ENCODE data around the gene FKBP8. TPM values are rescaled to one million over a fixed set of nuclear protein-coding genes. Genes with fewer than 3 reads are reported as not detected.
"Not testable (repeated sequence)": the region's sequence is repeated elsewhere in the genome, so short reads cannot be mapped to it uniquely, and the experiment has no call there.

The FKBP8 gene
- polyA plus RNA-seq, result 100 to 1,000 TPM; 175 to 269 TPM

DNA sequence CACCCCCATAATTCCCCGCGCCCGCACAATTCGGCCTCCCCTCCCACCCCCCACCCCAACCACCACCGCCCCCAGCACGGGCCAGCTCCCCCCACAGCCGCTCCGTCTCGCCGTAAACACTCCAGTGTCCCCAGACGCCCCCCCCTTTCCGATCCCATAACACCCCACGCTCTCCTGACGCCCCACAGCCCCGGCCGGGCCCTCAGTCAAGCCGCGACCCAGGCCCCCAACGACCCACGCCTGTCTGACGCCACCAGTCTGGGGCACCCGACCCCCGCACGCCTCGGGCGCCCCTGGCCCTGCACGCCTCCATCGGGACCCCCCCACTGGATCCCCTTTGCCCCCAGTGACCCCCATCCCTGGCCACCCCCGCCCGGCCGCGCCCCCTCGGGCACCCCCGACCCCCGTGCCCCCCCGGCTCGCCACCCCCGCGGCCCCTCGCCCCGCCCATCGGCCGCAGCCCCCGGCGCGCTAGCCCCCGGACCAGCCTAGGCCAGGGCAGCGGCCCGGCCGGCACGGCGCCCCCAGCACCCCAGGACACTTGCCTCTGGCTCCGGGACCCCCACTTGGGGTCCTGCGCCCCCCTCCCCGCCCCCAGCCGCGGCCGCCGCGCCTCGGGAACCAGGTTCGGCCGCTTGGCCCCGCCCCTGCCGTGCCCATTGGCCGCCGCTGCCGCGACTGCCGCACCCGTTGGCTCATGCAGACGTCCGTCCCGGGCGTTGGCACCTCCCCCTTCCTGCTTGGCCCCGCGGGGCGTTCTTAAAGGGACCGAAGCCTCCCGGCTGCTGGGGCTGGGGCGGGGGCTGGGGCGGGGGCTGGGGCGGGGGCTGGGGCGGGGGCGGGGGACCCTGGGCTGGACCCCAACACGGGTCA is at the start of gene FKBP8:
FKBP8 (minus strand) TSS at position 633 of the 873 bp plus-strand sequence. CDS start 1,603 bp downstream, outside the sequence.
- Histone ChIP-seq H3K4me1 (ENCODE audit: control insufficient read depth in 2 of 2, insufficient read depth in 2 of 2, low read length in 1 of 2) (peaks cover 0 to 2% of the 10 kb centered on the region in 2 donors), H3K4me3 (ENCODE audit: low read depth in 1 of 2, low read length in 2 of 2) (peak within 1 kb of the TSS; percentile 90 to 91), H3K27ac (ENCODE audit: low read depth in 2 of 2, low read length in 1 of 2) (peak within 1 kb of the TSS; percentile 92 to 94), H3K9me3 (ENCODE audit: control insufficient read depth in 2 of 2, insufficient read depth in 1 of 2, low read depth in 1 of 2, low read length in 1 of 2) (no peaks in the 10 kb centered on the region), H3K27me3 (ENCODE audit: control insufficient read depth in 1 of 2, insufficient read depth in 2 of 2, low read length in 2 of 2) (no peaks in the 10 kb centered on the region), H3K36me3 (ENCODE audit: control insufficient read depth in 2 of 2, insufficient read depth in 2 of 2, low read length in 1 of 2) (peaks cover 0 to 21% of the 10 kb centered on the region in 2 donors)
- 0 to 1% methylated on average over 38 to 86 of the region's 86 CpGs for WGBS, 2 donors

GRCh38 chr19:18592732-18593131 is 49.4 kb upstream of the FKBP8 start:
- 74 to 79% methylated on average over 5 of the region's 5 CpGs for WGBS, 2 donors
- H3K27ac ChIP-seq (ENCODE audit: low read depth in 2 of 2, low read length in 1 of 2); H3K36me3 ChIP-seq (ENCODE audit: control insufficient read depth in 2 of 2, insufficient read depth in 2 of 2, low read length in 1 of 2); H3K4me3 ChIP-seq (ENCODE audit: low read depth in 1 of 2, low read length in 2 of 2); H3K9me3 ChIP-seq (ENCODE audit: control insufficient read depth in 2 of 2, insufficient read depth in 1 of 2, low read depth in 1 of 2, low read length in 1 of 2); H3K27me3 ChIP-seq (ENCODE audit: control insufficient read depth in 1 of 2, insufficient read depth in 2 of 2, low read length in 2 of 2): not testable (repeated sequence)
- H3K4me1 ChIP-seq (ENCODE audit: control insufficient read depth in 2 of 2, insufficient read depth in 2 of 2, low read length in 1 of 2), result peaks cover 11 to 12% of the 10 kb centered on the region in 2 donors

DNA sequence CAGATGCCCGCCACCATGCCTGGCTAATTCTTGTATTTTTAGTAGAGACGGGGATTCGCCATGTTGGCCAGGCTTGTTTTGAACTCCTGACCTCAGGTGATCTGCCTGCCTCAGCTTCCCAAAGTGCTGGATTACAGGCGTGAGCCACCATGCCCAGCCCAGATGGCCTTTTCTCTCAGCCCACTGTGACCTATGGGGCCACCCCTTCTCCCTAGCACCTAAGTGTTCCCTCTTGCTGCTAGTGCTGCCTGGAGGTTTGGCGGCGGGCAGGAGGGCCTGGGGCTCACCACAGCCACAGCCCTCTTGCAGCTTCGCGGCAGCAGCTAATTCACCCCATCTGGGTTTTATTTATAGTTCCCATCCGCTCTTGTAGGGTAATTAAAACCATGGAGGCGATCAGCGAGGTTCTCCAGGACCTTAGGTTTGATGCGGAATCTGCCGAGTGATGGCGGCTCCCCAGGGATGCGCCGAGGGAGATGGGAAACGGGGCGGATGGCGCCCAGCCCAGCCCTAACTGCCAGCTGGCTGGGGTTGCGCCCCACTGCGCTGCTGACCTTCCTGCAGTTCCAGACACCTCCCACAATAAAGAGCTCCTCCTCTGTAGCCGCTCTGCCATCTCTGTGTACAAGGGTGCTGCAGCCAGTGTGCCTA is 48.5 kb upstream of the FKBP8 start:
- Histone ChIP-seq H3K4me3 (ENCODE audit: low read depth in 1 of 2, low read length in 2 of 2) (no peak overlapping the region), H3K4me1 (ENCODE audit: control insufficient read depth in 2 of 2, insufficient read depth in 2 of 2, low read length in 1 of 2) (peaks cover 11 to 12% of the 10 kb centered on the region in 2 donors), H3K27me3 (ENCODE audit: control insufficient read depth in 1 of 2, insufficient read depth in 2 of 2, low read length in 2 of 2) (no peaks in the 10 kb centered on the region), H3K36me3 (ENCODE audit: control insufficient read depth in 2 of 2, insufficient read depth in 2 of 2, low read length in 1 of 2) (peaks cover 0 to 5% of the 10 kb centered on the region in 2 donors), H3K27ac (ENCODE audit: low read depth in 2 of 2, low read length in 1 of 2) (no peak overlapping the region), H3K9me3 (ENCODE audit: control insufficient read depth in 2 of 2, insufficient read depth in 1 of 2, low read depth in 1 of 2, low read length in 1 of 2) (peaks cover 0 to 4% of the 10 kb centered on the region in 2 donors)
- WGBS, 2 donors, result 87% methylated on average over 22 of the region's 22 CpGs

- WGBS, 2 donors, result 75 to 76% methylated on average over 40 of the region's 40 CpGs
- H3K4me3 ChIP-seq (ENCODE audit: low read depth in 1 of 2, low read length in 2 of 2), result no peak overlapping the region
- H3K27me3 ChIP-seq (ENCODE audit: control insufficient read depth in 1 of 2, insufficient read depth in 2 of 2, low read length in 2 of 2), result no peaks in the 10 kb centered on the region
- H3K9me3 ChIP-seq (ENCODE audit: control insufficient read depth in 2 of 2, insufficient read depth in 1 of 2, low read depth in 1 of 2, low read length in 1 of 2), result peaks cover 0 to 4% of the 10 kb centered on the region in 2 donors
- H3K36me3 ChIP-seq (ENCODE audit: control insufficient read depth in 2 of 2, insufficient read depth in 2 of 2, low read length in 1 of 2), result peaks cover 0 to 5% of the 10 kb centered on the region in 2 donors
- H3K4me1 ChIP-seq (ENCODE audit: control insufficient read depth in 2 of 2, insufficient read depth in 2 of 2, low read length in 1 of 2), result peaks cover 11 to 12% of the 10 kb centered on the region in 2 donors
- peak overlapping the region in 1 of 2 donors; percentile 1 for H3K27ac ChIP-seq (ENCODE audit: low read depth in 2 of 2, low read length in 1 of 2)
Observed at GRCh38 chr19:18590273-18591272, 47.2 kb upstream of the FKBP8 start.

DNA sequence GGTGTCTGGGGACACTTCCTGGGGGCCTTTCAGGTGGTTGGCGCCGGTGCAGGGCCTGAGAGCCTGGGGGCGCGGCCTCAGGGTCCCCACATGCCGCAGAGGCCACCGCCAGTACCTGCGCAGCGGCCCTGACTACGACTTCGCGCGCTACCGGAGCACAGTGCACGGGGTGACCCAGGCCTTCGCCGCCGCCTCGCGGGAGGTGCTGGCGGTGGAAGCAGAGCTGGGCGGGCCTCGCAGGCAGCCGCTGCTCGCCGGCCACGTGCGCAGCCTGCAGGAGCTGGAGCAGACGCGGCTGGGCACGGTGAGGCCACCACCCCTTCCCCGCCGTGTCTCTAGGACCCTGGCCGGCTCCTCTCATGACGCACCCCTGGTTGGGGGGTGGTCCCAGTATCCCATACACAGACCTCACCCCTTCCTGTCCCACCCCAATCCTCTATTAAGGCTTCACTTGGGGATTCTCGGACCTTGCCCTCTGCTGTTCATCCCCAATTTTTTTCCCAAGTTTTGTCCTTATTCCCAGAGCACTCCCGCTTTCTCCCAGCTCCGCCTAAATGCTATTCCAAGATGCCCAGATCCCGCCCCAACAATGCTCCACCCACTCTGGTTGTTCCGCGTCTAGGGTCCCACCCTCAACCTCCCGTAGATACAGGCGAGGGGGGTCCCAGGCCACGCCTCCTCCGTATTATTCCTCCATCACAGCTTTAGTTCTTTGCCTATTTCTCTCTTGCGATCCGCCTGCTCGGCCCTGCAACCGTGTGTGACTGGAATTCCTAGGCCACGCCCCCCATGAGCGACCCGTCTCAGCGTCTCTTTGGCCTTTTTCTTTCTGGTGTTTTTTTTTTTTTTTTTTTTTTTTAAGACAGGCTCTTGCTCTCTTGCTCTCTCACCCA is 46.3 kb upstream of the FKBP8 start:
- Histone ChIP-seq H3K36me3 (ENCODE audit: control insufficient read depth in 2 of 2, insufficient read depth in 2 of 2, low read length in 1 of 2) (peaks cover 0 to 5% of the 10 kb centered on the region in 2 donors), H3K4me3 (ENCODE audit: low read depth in 1 of 2, low read length in 2 of 2) (peak overlapping the region; percentile 78 to 85), H3K9me3 (ENCODE audit: control insufficient read depth in 2 of 2, insufficient read depth in 1 of 2, low read depth in 1 of 2, low read length in 1 of 2) (peaks cover 0 to 4% of the 10 kb centered on the region in 2 donors), H3K27ac (ENCODE audit: low read depth in 2 of 2, low read length in 1 of 2) (peak overlapping the region; percentile 88 to 93), H3K27me3 (ENCODE audit: control insufficient read depth in 1 of 2, insufficient read depth in 2 of 2, low read length in 2 of 2) (no peaks in the 10 kb centered on the region), H3K4me1 (ENCODE audit: control insufficient read depth in 2 of 2, insufficient read depth in 2 of 2, low read length in 1 of 2) (peaks cover 10 to 12% of the 10 kb centered on the region in 2 donors)
- 6 to 13% methylated on average over 47 to 52 of the region's 52 CpGs for WGBS, 2 donors

DNA sequence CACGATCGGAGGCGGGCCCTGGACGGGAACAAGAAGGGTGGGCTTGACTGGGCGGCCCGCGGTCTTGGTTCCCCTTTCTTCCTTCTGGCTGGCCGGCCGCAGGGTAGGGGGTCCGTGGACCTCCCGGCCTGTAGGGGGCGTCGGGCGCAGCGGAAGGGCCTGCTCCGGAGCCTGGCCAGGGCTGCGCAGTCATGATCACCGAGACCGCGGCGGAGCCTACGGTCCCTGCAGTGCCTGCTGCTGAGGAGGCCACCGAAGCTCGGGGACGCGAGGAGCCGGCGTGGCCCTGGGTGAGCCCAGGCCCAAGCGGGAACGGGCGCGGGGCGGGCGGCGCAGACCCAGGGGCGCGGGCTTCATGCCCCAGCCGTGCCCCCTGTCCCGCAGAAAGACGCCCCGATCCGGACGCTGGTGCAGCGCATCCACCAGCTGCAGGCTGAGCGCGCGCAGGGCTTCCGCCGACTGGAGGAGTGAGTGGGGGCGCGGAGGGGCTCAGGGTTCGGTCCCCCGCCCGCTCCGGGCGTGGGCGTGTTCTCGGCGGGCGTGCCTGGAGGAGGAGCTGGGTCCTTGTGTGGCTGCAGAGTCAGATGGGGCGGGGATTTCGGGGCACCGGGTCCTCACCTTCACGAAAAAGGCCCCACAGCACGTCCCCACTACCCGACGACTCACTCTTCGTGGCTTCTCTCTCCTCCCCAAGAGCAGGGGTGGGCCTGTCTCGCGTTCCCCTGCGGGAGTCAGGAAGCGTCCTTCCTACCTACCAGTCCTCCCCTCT is 45.4 kb upstream of the FKBP8 start, which contains the start of gene REX1BD:
REX1BD (plus strand) TSS at position 188 of the 769 bp plus-strand sequence; CDS start at position 192, 4 bp downstream.
- Histone ChIP-seq H3K27me3 (ENCODE audit: control insufficient read depth in 1 of 2, insufficient read depth in 2 of 2, low read length in 2 of 2) (no peaks in the 10 kb centered on the region), H3K4me3 (ENCODE audit: low read depth in 1 of 2, low read length in 2 of 2) (peak within 1 kb of the TSS; percentile 78 to 85), H3K27ac (ENCODE audit: low read depth in 2 of 2, low read length in 1 of 2) (peak within 1 kb of the TSS; percentile 88 to 93), H3K36me3 (ENCODE audit: control insufficient read depth in 2 of 2, insufficient read depth in 2 of 2, low read length in 1 of 2) (peaks cover 0 to 5% of the 10 kb centered on the region in 2 donors), H3K9me3 (ENCODE audit: control insufficient read depth in 2 of 2, insufficient read depth in 1 of 2, low read depth in 1 of 2, low read length in 1 of 2) (peaks cover 0 to 4% of the 10 kb centered on the region in 2 donors), H3K4me1 (ENCODE audit: control insufficient read depth in 2 of 2, insufficient read depth in 2 of 2, low read length in 1 of 2) (peaks cover 6 to 9% of the 10 kb centered on the region in 2 donors)
- WGBS, 2 donors, result 1% methylated on average over 65 to 72 of the region's 72 CpGs

DNA sequence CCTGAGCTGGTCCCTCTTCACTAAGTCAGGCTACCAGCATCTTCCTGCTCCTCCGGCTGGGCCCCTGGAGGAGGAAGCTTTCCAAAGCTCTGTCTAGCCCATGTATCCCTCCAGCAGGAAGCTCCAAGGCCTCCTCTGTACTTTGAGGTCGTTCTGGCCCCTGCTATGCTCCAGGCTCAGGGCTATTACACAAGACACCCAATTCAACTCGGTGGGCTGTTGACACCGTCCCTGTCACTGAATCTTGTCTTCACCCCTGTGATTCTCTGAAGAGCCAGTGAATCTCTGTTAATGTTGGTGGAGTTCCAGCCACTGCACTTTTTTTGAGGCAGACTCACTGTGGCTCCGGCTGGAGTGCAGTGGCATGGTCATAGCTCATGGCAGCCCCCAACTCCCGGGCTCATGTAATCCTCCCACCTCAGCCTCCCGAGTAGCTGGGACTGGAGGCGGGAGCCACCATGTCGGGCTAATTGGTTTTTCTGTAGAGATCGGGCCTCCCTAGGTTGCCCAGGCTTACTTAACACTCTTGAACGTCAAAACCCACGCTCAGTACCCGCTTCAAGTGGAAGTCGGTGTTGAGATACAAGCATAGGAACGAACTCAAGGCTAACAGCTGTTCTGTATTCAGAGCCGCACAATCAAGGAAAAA is 44.7 kb upstream of the FKBP8 start:
- Histone ChIP-seq H3K36me3 (ENCODE audit: control insufficient read depth in 2 of 2, insufficient read depth in 2 of 2, low read length in 1 of 2) (peaks cover 0 to 5% of the 10 kb centered on the region in 2 donors), H3K4me3 (ENCODE audit: low read depth in 1 of 2, low read length in 2 of 2) (peak overlapping the region; percentile 78 to 85), H3K27me3 (ENCODE audit: control insufficient read depth in 1 of 2, insufficient read depth in 2 of 2, low read length in 2 of 2) (no peaks in the 10 kb centered on the region), H3K27ac (ENCODE audit: low read depth in 2 of 2, low read length in 1 of 2) (peak overlapping the region; percentile 88 to 93), H3K4me1 (ENCODE audit: control insufficient read depth in 2 of 2, insufficient read depth in 2 of 2, low read length in 1 of 2) (peaks cover 6 to 9% of the 10 kb centered on the region in 2 donors), H3K9me3 (ENCODE audit: control insufficient read depth in 2 of 2, insufficient read depth in 1 of 2, low read depth in 1 of 2, low read length in 1 of 2) (peaks cover 0 to 4% of the 10 kb centered on the region in 2 donors)
- WGBS, 2 donors, result 34% methylated on average over 16 of the region's 16 CpGs

Measured in esophagus (tissue), 2 donors.